Endodermal cell (in vitro differentiated cells): ENCODE data around the gene ARHGEF2. TPM values are rescaled to one million over a fixed set of nuclear protein-coding genes. Genes with fewer than 3 reads are reported as not detected.

Experiments
- DNase-seq: peaks from one replicate; pipeline ENCODE4 v3.0.0-alpha.2; 2017
- H3K27ac ChIP-seq: 2 replicates; pipeline ENCODE4 v1.5.1; 2013; ENCODE audit warnings: mild to moderate bottlenecking, low read depth, low read length, moderate library complexity
- H3K27me3 ChIP-seq: 2 replicates; pipeline ENCODE4 v1.6.1; 2013; ENCODE audit warnings: mild to moderate bottlenecking, low read length, moderate library complexity; ENCODE audit not compliant: insufficient read depth, control insufficient read depth, poor library complexity, severe bottlenecking
- H3K36me3 ChIP-seq: 2 replicates; pipeline ENCODE4 v1.7.0; 2013; ENCODE audit warnings: mild to moderate bottlenecking, low read length, moderate library complexity; ENCODE audit not compliant: control insufficient read depth, insufficient read depth
- H3K4me1 ChIP-seq: one replicate; pipeline ENCODE4 v1.7.0; 2013; ENCODE audit warnings: low read length; ENCODE audit not compliant: control insufficient read depth, insufficient read depth
- H3K4me3 ChIP-seq: 2 replicates; pipeline ENCODE4 v1.5.1; 2013; ENCODE audit warnings: mild to moderate bottlenecking, low read length, moderate library complexity
- H3K9ac ChIP-seq: 2 replicates; pipeline ENCODE4 v1.6.1; 2013; ENCODE audit warnings: mild to moderate bottlenecking, low read length, moderate library complexity; ENCODE audit not compliant: poor library complexity, severe bottlenecking; ENCODE audit errors: extremely low read depth
- H3K9me3 ChIP-seq: 2 replicates; pipeline ENCODE4 v1.6.1; 2013; ENCODE audit warnings: mild to moderate bottlenecking, low read length, moderate library complexity; ENCODE audit not compliant: control insufficient read depth
- H3K27ac Mint-ChIP-seq: 2 replicates; pipeline ENCODE4 v1.8.0; 2020; ENCODE audit warnings: mixed read lengths
- H3K27me3 Mint-ChIP-seq: 2 replicates; pipeline ENCODE4 v1.8.0; 2021; ENCODE audit warnings: mild to moderate bottlenecking, mixed read lengths; ENCODE audit not compliant: insufficient read depth
- H3K36me3 Mint-ChIP-seq: 2 replicates; pipeline ENCODE4 v1.8.0; 2020; ENCODE audit warnings: low read depth, mixed read lengths
- H3K4me1 Mint-ChIP-seq: 2 replicates; pipeline ENCODE4 v1.8.0; 2020; ENCODE audit warnings: mixed read lengths
- H3K4me3 Mint-ChIP-seq: 2 replicates; pipeline ENCODE4 v1.8.0; 2020; ENCODE audit warnings: mild to moderate bottlenecking, moderate library complexity, mixed read lengths
- H3K9me3 Mint-ChIP-seq: 2 replicates; pipeline ENCODE4 v1.8.0; 2020; ENCODE audit warnings: mild to moderate bottlenecking, mixed read lengths
- WGBS, 2 experiments: methylation state at CpG; one replicate each; pipeline versions ENCODE4 v1.1.5 to v1.1.7; 2013; ENCODE audit warnings: missing lambda C conversion rate in 2 of 2, mixed read lengths in 1 of 2; ENCODE audit not compliant: insufficient coverage in 1 of 2, insufficient read length in 1 of 2; 5-methylcytosine and 5-hydroxymethylcytosine counted together
- total RNA-seq, 2 donors: library from RNA; stranded (reverse); fragmentation: NEBNext Ultra II Directional in 1 of 2; extraction: Animal tissue kit (Norgen Biotek cat#: 25700) in 1 of 2; gene quantifications; 2 replicates in 1 of 2; 3 replicates in 1 of 2; pipeline ENCODE4 v1.2.1, GENCODE V29; 2021
- TF ChIP-seq, protein P1 (sequence below): fragments of 200-600 bp; sonication (generic); conservative IDR thresholded peaks from 2 replicates; pipeline ENCODE4 v1.5.0; 2021; ENCODE audit warnings: antibody characterized with exemption, mild to moderate bottlenecking

The ARHGEF2 gene
- total RNA-seq, 2 donors from 2014 or later = 134 to 147 TPM

DNA sequence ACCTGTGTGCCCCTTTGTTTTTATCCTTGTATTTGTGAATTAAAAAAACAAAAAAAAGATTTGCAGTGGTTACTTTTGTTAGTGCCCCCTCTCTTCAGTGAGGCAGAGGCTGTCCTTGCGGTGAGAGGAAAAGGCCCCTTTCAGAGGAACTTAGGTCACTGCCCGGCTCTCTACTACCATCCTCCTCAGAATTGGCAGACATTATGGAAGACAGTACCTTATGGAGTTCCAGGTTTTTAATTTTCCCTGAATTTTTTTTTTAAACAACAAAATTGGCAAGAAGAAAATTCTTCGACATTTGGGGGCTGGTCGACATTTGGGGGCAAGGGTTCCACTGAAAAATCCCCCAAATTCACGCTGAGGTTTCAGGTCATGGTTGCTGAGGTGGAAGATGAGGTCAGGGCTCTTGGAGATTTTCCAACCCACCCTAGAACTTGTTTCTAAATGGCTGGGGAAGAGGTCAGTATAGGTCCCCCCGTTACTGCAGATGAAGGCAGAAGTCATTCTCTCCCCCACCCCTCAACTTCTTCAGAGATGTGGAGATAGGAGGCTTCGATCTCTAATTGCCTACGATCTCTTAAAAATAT, 31.6 kb downstream of the ARHGEF2 start:
- Histone ChIP-seq H3K4me1 (no peaks in the 10 kb centered on the region), H3K9ac (no peak overlapping the region), H3K27me3 (no peaks in the 10 kb centered on the region), H3K4me3 (no peak overlapping the region), H3K36me3 (peaks cover 50% of the 10 kb centered on the region), H3K27ac (no peak overlapping the region), H3K9me3 (no peaks in the 10 kb centered on the region)
- WGBS, 2 experiments = 94 to 95% methylated on average over 3 to 7 of the region's 8 CpGs
- no peaks in the 10 kb centered on the region for H3K27me3 Mint-ChIP-seq
- DNase-seq = no peak
- peaks cover 33% of the 10 kb centered on the region for H3K36me3 Mint-ChIP-seq
- H3K27ac Mint-ChIP-seq = peak overlapping the region; percentile 81
- no peaks in the 10 kb centered on the region for H3K9me3 Mint-ChIP-seq
- TF ChIP-seq, protein P1, sequence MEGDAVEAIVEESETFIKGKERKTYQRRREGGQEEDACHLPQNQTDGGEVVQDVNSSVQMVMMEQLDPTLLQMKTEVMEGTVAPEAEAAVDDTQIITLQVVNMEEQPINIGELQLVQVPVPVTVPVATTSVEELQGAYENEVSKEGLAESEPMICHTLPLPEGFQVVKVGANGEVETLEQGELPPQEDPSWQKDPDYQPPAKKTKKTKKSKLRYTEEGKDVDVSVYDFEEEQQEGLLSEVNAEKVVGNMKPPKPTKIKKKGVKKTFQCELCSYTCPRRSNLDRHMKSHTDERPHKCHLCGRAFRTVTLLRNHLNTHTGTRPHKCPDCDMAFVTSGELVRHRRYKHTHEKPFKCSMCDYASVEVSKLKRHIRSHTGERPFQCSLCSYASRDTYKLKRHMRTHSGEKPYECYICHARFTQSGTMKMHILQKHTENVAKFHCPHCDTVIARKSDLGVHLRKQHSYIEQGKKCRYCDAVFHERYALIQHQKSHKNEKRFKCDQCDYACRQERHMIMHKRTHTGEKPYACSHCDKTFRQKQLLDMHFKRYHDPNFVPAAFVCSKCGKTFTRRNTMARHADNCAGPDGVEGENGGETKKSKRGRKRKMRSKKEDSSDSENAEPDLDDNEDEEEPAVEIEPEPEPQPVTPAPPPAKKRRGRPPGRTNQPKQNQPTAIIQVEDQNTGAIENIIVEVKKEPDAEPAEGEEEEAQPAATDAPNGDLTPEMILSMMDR = no peak
- no peak overlapping the region for H3K4me3 Mint-ChIP-seq
- peaks cover 21% of the 10 kb centered on the region for H3K4me1 Mint-ChIP-seq

DNA sequence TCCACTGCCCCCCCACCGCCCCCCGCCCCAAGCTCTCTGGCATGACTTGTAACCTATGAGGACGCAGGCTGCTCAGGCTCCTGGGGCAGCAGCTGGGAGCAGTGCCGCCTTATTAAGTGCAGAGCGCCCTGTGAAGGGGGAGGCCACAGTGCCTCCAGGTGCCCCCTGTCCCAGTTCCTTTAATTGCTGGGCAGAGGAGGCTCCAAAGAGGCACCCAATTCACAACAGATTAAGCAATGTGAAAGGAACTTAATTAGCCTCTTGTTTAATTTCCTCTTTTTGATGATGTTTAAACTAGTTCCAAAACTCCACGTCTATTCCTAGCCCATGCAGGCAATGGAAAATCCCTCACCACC, 33.9 kb downstream of the ARHGEF2 start:
- H3K9me3 Mint-ChIP-seq = no peaks in the 10 kb centered on the region
- no peak overlapping the region for H3K4me3 Mint-ChIP-seq
- no peak for DNase-seq
- no peaks in the 10 kb centered on the region for H3K9me3 ChIP-seq
- H3K27ac Mint-ChIP-seq = no peak overlapping the region
- H3K4me1 ChIP-seq = no peaks in the 10 kb centered on the region
- no peaks in the 10 kb centered on the region for H3K27me3 ChIP-seq
- H3K27me3 Mint-ChIP-seq = no peaks in the 10 kb centered on the region
- H3K36me3 Mint-ChIP-seq = peaks cover 17% of the 10 kb centered on the region
- H3K4me3 ChIP-seq = no peak overlapping the region
- H3K4me1 Mint-ChIP-seq = peaks cover 21% of the 10 kb centered on the region
- H3K36me3 ChIP-seq = peaks cover 30% of the 10 kb centered on the region
- WGBS, 2 experiments = 83 to 89% methylated on average over 3 to 6 of the region's 6 CpGs
- TF ChIP-seq, protein P1 = no peak
- H3K9ac ChIP-seq = no peak overlapping the region
- no peak overlapping the region for H3K27ac ChIP-seq

DNA sequence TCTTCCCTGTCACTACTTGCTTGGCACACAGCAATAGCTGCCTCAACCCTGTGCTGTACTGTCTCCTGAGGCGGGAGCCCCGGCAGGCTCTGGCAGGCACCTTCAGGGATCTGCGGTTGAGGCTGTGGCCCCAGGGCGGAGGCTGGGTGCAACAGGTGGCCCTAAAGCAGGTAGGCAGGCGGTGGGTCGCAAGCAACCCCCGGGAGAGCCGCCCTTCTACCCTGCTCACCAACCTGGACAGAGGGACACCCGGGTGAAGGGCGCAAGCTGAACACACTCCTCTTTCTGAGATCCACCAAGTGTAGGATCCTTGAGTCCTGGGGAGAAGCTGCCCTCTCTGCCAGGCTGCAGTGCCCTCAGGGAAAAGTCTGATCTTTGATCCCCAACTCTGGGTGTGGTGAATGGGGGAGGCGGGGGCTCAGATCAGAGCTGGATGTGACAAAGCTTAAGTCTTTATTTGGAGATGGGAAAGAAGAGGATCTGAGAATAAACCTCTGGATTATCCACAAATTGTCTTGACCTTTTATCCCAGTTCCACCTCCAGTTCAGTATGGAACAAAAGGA, 35.7 kb downstream of the ARHGEF2 start:
- no peak overlapping the region for H3K9ac ChIP-seq
- H3K27me3 Mint-ChIP-seq = no peaks in the 10 kb centered on the region
- WGBS, 2 experiments = 94 to 98% methylated on average over 11 of the region's 11 CpGs

More for the DNA sequence above, 35.7 kb downstream of the ARHGEF2 start:
- peaks cover 24% of the 10 kb centered on the region for H3K4me1 Mint-ChIP-seq
- DNase-seq = no peak
- H3K4me3 Mint-ChIP-seq = no peak overlapping the region
- H3K36me3 Mint-ChIP-seq = peaks cover 12% of the 10 kb centered on the region
- no peak overlapping the region for H3K27ac Mint-ChIP-seq
- no peaks in the 10 kb centered on the region for H3K9me3 Mint-ChIP-seq
- Histone ChIP-seq H3K9me3 (no peaks in the 10 kb centered on the region), H3K36me3 (peaks cover 18% of the 10 kb centered on the region), H3K27me3 (no peaks in the 10 kb centered on the region), H3K4me1 (no peaks in the 10 kb centered on the region), H3K4me3 (no peak overlapping the region), H3K27ac (no peak overlapping the region)
- TF ChIP-seq, protein P1 = no peak
